Neural cell (in vitro differentiated cells): Measurements from ENCODE around the gene S1PR4. TPM values are rescaled to one million over a fixed set of nuclear protein-coding genes. Genes with fewer than 3 reads are reported as not detected.

Experiments
- H2AFZ ChIP-seq: fragments of 200-600, 300-800 bp; sonication (generic), shearing (Covaris generic); 2 replicates; pipeline ENCODE4 v1.6.0; 2014; ENCODE audit warnings: low read depth, mild to moderate bottlenecking, antibody characterized with exemption, low read length, moderate library complexity
- H3F3A ChIP-seq: fragments of 200-600 bp; shearing (Covaris generic); 2 replicates; pipeline ENCODE4 v1.6.1; 2016; ENCODE audit warnings: mild to moderate bottlenecking, moderate library complexity, mixed read lengths, antibody characterized with exemption, low read length; ENCODE audit not compliant: insufficient read depth, poor library complexity, severe bottlenecking
- H3K27ac ChIP-seq: fragments of 200-600, 300-800 bp; sonication (generic), shearing (Covaris generic); 2 replicates; pipeline ENCODE4 v1.5.1; 2014; ENCODE audit warnings: mild to moderate bottlenecking, low read length, moderate library complexity
- H3K27me3 ChIP-seq: fragments of 300-800, 200-600 bp; sonication (generic), shearing (Covaris generic); 2 replicates; pipeline ENCODE4 v1.6.0; 2014; ENCODE audit warnings: mild to moderate bottlenecking, low read depth, low read length, moderate library complexity; ENCODE audit not compliant: insufficient read depth
- H3K36me3 ChIP-seq: fragments of 300-800, 200-600 bp; sonication (generic), shearing (Covaris generic); 2 replicates; pipeline ENCODE4 v1.5.1; 2014; ENCODE audit warnings: mild to moderate bottlenecking, antibody characterized with exemption, low read length, moderate library complexity; ENCODE audit not compliant: insufficient read depth
- H3K4me2 ChIP-seq: fragments of 300-800, 200-600 bp; sonication (generic), shearing (Covaris generic); 2 replicates; pipeline ENCODE4 v1.6.0; 2014; ENCODE audit warnings: mild to moderate bottlenecking, low read length
- H3K4me3 ChIP-seq: fragments of 300-800, 200-600 bp; sonication (generic), shearing (Covaris generic); 2 replicates; pipeline ENCODE4 v1.5.1; 2014; ENCODE audit warnings: mild to moderate bottlenecking, low read length, moderate library complexity
- H3K79me2 ChIP-seq: fragments of 200-600 bp; shearing (Covaris generic); replicated peaks from 2 replicates; pipeline ENCODE4 v1.6.0; 2014; ENCODE audit warnings: mild to moderate bottlenecking, low read length, moderate library complexity; ENCODE audit not compliant: insufficient read depth
- H3K9ac ChIP-seq: fragments of 300-800, 200-600 bp; sonication (generic), shearing (Covaris generic); 2 replicates; pipeline ENCODE4 v1.6.1; 2016; ENCODE audit warnings: mild to moderate bottlenecking, low read length, mixed read lengths
- H3K9me2 ChIP-seq: fragments of 200-600 bp; shearing (Covaris generic); 2 replicates; pipeline ENCODE4 v1.6.1; 2016; ENCODE audit warnings: mild to moderate bottlenecking, low read length, mixed read lengths; ENCODE audit not compliant: insufficient read depth
- H3K9me3 ChIP-seq: fragments of 200-600, 300-800 bp; sonication (generic), shearing (Covaris generic); 2 replicates; pipeline ENCODE4 v1.6.1; 2016; ENCODE audit warnings: mild to moderate bottlenecking, mixed run types, low read length, moderate library complexity, mixed read lengths
- H4K20me1 ChIP-seq: fragments of 200-600 bp; shearing (Covaris generic); 2 replicates; pipeline ENCODE4 v1.6.1; 2016; ENCODE audit warnings: mild to moderate bottlenecking, mixed run types; ENCODE audit not compliant: insufficient read depth
- EP300 ChIP-seq: fragments of 450-650 bp; conservative IDR thresholded peaks from 2 replicates; pipeline ENCODE4 v1.6.1; 2014; ENCODE audit warnings: antibody characterized with exemption, mild to moderate bottlenecking, moderate library complexity; ENCODE audit not compliant: poor library complexity, severe bottlenecking
- EZH2 ChIP-seq: fragments of 200-600, 300-800 bp; shearing (Covaris generic), sonication (generic); IDR thresholded peaks from 2 replicates; pipeline ENCODE4 v1.6.1; 2014; ENCODE audit warnings: antibody characterized with exemption, low read length, borderline replicate concordance, mild to moderate bottlenecking; ENCODE audit not compliant: insufficient read depth, poor library complexity, severe bottlenecking
- MXI1 ChIP-seq: fragments of 450-650 bp; conservative IDR thresholded peaks from 2 replicates; pipeline ENCODE4 v1.6.1; 2014; ENCODE audit warnings: antibody characterized with exemption, mild to moderate bottlenecking; ENCODE audit not compliant: poor library complexity, severe bottlenecking
- POLR2AphosphoS5 ChIP-seq: IDR thresholded peaks from 2 replicates; pipeline ENCODE4 v1.6.1; 2012
- RAD21 ChIP-seq: fragments of 450-650 bp; conservative IDR thresholded peaks from 2 replicates; pipeline ENCODE4 v1.6.1; 2014; ENCODE audit warnings: antibody characterized with exemption, mild to moderate bottlenecking, moderate library complexity
- SMC3 ChIP-seq: fragments of 450-650 bp; conservative IDR thresholded peaks from 2 replicates; pipeline ENCODE4 v1.6.1; 2014; ENCODE audit warnings: antibody characterized with exemption, mild to moderate bottlenecking, moderate library complexity; ENCODE audit not compliant: poor library complexity
- TAF1 ChIP-seq: IDR thresholded peaks from 2 replicates; pipeline ENCODE4 v1.6.1; 2012; ENCODE audit warnings: low read depth
- polyA plus RNA-seq: library from polyadenylated mRNA; depleted of rRNA; stranded (reverse); fragments of >200 nt; gene quantifications from 2 replicates; pipeline ENCODE4 v1.2.3, GENCODE V29; 2014
- TF ChIP-seq, protein P1 (sequence below): fragments of 450-650 bp; IDR thresholded peaks from 2 replicates; pipeline ENCODE4 v1.5.1; 2014; ENCODE audit warnings: antibody characterized with exemption, mild to moderate bottlenecking, moderate library complexity; ENCODE audit not compliant: poor library complexity, severe bottlenecking
- TF ChIP-seq, protein P2 (sequence below): IDR thresholded peaks from 2 replicates; pipeline ENCODE4 v1.6.1; 2012; ENCODE audit warnings: borderline replicate concordance

Gene S1PR4
- polyA plus RNA-seq, 1 donor from 2014 or later, result not detected

DNA sequence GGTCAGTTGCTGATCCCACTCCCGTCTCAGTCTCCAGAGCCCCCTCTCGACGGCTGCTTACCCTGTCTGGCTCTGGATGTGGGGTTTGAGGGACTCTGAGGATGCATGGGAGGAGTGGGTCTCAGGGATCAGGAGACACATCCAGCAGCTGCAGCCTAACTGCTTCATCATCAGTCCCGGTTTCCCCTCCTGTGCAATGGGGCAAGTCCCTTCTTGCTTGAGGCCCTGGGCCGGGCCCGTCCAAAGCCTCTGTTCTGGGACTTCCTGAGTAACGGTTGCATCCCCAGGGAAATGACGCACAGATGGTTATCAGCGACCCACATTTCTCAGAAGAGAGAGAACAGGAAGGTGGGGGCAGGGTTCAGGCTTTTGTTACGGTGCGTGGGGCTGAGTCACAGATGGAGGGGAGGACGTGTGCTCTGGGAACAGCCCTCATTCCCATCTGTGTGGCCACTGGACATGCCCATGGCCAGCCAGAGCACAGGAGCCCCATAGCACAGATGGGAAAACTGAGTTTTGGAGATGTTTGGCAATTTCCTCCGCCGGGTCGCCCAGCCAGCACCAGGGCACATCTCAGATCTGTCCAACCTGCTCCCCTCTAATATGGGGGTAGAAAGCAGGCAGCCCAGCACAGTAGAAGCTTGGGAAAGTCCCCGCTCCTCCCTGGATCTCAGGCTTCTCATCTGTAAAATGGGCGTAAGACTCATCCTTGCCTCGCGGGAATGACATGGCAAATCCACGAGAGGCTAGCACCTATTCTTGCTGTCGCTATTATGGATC is 23.4 kb upstream of the S1PR4 start:
- Histone ChIP-seq H3K36me3 (no peaks in the 10 kb centered on the region), H3K9me3 (no peaks in the 10 kb centered on the region), H3K4me3 (no peak overlapping the region), H2AFZ (no peak overlapping the region), H3F3A (no peaks in the 10 kb centered on the region), H3K9me2 (no peaks in the 10 kb centered on the region), H4K20me1 (no peaks in the 10 kb centered on the region), H3K27me3 (no peaks in the 10 kb centered on the region), H3K9ac (no peak overlapping the region), H3K27ac (no peak overlapping the region), H3K4me2 (no peak overlapping the region), H3K79me2 (no peaks in the 10 kb centered on the region)
- no peak for TF ChIP-seq EP300
- TF ChIP-seq, protein P1, sequence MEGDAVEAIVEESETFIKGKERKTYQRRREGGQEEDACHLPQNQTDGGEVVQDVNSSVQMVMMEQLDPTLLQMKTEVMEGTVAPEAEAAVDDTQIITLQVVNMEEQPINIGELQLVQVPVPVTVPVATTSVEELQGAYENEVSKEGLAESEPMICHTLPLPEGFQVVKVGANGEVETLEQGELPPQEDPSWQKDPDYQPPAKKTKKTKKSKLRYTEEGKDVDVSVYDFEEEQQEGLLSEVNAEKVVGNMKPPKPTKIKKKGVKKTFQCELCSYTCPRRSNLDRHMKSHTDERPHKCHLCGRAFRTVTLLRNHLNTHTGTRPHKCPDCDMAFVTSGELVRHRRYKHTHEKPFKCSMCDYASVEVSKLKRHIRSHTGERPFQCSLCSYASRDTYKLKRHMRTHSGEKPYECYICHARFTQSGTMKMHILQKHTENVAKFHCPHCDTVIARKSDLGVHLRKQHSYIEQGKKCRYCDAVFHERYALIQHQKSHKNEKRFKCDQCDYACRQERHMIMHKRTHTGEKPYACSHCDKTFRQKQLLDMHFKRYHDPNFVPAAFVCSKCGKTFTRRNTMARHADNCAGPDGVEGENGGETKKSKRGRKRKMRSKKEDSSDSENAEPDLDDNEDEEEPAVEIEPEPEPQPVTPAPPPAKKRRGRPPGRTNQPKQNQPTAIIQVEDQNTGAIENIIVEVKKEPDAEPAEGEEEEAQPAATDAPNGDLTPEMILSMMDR, result no peak

DNA sequence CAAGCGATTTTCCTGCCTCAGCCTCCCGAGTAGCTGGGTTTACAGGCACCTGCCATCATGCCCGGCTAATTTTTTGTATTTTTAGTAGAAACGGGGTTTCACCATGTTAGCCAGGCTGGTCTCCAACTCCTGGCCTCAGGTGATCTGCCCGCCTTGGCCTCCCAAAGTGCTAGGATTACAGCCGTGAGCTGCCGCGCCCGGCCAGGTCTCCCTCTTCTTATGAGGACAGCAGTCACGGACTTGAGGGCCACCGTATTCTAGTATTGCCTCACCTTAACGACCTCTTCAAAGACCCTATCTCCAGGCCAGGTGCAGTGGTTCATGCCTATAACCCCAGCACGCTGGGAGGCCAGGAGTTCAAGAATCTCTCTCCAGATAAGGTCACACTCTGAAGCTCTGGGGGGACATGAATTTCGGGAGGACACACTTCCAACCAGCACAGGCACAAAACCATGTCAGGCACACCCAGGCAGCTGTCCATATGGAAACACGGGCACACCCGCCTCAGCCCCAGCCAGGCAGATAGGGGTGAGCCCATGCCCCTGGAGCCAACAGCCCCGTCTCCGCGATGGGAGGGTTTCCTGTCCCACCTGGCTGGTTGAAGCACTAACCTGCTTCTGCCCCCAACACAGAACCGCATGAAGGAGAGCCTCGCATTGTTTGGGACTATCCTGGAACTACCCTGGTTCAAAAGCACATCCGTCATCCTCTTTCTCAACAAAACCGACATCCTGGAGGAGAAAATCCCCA is 21.3 kb upstream of the S1PR4 start:
- Histone ChIP-seq H3K27ac (no peak overlapping the region), H3K9me3 (no peaks in the 10 kb centered on the region), H3K4me3 (no peak overlapping the region), H3K79me2 (no peaks in the 10 kb centered on the region), H3K9me2 (no peaks in the 10 kb centered on the region), H3K27me3 (no peaks in the 10 kb centered on the region), H3F3A (no peaks in the 10 kb centered on the region), H2AFZ (no peak overlapping the region), H4K20me1 (no peaks in the 10 kb centered on the region), H3K4me2 (no peak overlapping the region), H3K9ac (no peak overlapping the region), H3K36me3 (no peaks in the 10 kb centered on the region)
- no peak for TF ChIP-seq RAD21
- TF ChIP-seq, protein P2, sequence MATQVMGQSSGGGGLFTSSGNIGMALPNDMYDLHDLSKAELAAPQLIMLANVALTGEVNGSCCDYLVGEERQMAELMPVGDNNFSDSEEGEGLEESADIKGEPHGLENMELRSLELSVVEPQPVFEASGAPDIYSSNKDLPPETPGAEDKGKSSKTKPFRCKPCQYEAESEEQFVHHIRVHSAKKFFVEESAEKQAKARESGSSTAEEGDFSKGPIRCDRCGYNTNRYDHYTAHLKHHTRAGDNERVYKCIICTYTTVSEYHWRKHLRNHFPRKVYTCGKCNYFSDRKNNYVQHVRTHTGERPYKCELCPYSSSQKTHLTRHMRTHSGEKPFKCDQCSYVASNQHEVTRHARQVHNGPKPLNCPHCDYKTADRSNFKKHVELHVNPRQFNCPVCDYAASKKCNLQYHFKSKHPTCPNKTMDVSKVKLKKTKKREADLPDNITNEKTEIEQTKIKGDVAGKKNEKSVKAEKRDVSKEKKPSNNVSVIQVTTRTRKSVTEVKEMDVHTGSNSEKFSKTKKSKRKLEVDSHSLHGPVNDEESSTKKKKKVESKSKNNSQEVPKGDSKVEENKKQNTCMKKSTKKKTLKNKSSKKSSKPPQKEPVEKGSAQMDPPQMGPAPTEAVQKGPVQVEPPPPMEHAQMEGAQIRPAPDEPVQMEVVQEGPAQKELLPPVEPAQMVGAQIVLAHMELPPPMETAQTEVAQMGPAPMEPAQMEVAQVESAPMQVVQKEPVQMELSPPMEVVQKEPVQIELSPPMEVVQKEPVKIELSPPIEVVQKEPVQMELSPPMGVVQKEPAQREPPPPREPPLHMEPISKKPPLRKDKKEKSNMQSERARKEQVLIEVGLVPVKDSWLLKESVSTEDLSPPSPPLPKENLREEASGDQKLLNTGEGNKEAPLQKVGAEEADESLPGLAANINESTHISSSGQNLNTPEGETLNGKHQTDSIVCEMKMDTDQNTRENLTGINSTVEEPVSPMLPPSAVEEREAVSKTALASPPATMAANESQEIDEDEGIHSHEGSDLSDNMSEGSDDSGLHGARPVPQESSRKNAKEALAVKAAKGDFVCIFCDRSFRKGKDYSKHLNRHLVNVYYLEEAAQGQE, result no peak
- TF ChIP-seq POLR2AphosphoS5, result no peak
- no peak for TF ChIP-seq TAF1
- TF ChIP-seq MXI1, result no peak
- no peak for TF ChIP-seq EP300
- TF ChIP-seq EZH2, result no peak
- TF ChIP-seq SMC3, result no peak
- TF ChIP-seq, protein P1, result no peak
